ENCODE measurements around the gene UBE4B. TPM values are rescaled to one million over a fixed set of nuclear protein-coding genes. Genes with fewer than 3 reads are reported as not detected.

UBE4B gene
- total and polyA plus RNA-seq, 10 of the 15 experiments (the other 5 are each of a cell fraction or from before 2014, with no cell fraction given): 2.9 to 32.6 (median 20.7) TPM

DNA sequence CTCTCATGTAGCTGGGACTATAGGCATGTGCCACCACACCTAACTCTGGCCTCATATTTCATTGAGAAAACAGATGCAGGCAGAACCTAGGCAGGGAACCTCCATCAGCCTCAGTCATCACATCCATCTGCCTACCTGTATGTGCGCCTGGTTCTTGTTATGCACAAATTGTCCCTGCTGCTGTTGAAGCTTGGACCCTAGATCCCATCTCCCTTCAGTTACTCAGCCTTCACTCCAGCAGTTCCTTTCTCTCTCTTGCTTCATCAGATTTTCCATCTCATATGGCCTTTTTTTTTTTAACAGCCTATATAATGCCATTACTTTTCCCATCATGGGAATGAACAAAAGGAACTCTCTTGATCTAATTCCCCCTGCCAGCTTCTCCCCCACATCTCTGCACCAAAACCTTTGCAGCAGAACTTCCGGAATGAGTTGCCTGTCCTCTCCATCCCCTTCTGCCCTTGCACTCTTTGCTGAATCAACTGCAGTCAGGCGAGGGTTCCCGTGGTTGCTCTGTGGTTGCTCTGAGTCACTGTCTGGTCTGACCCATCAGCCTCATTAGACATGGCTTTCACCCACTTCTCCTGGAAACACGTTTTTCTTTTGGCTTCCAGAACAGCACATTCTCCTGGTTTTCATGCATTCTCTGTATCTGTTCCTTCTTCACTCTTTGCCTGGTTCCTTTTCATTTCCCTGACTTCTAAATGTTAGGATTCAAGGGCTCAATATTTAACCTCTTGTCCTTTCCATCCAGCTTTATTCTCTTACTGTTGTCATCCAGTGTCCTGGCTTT, 41.5 kb downstream of the UBE4B start (continued):
- TF ChIP-seq JUNB (IDR thresholded peaks at IDR 0.05): peak; percentile 40; the same call in 1 of the 2 replicates
- TF ChIP-seq MXI1 (IDR thresholded peaks at IDR 0.05; ENCODE audit: low read depth, low read length): no peak
- TF ChIP-seq NR2F1 (conservative IDR thresholded peaks at IDR 0.05): peak; percentile 57
- no peak for TF ChIP-seq HDAC2 (IDR thresholded peaks at IDR 0.05)
- TF ChIP-seq HCFC1 (IDR thresholded peaks at IDR 0.05; ENCODE audit: low read length): no peak
- no peak for TF ChIP-seq MTA3 (IDR thresholded peaks at IDR 0.05; ENCODE audit: borderline replicate concordance, low read length)
- no peak for TF ChIP-seq ESRRA (IDR thresholded peaks at IDR 0.05; ENCODE audit: low read length)
- peak; percentile 18 to 30; a peak in 1 of 4 replicates for TF ChIP-seq IKZF2 (IDR thresholded peaks at IDR 0.05)
- no peak for TF ChIP-seq STAT3 (IDR thresholded peaks at IDR 0.05; ENCODE audit: low read depth, low read length)
- no peak for TF ChIP-seq MLLT1 (IDR thresholded peaks at IDR 0.05)
- TF ChIP-seq IKZF1 (conservative IDR thresholded peaks at IDR 0.05): 0 out of 2 replicates have a peak, but pooled peaks have one; percentile 39
- TF ChIP-seq FOS (IDR thresholded peaks at IDR 0.05; ENCODE audit: borderline replicate concordance, extremely low read depth, insufficient read length): no peak
- TF ChIP-seq, protein P1, sequence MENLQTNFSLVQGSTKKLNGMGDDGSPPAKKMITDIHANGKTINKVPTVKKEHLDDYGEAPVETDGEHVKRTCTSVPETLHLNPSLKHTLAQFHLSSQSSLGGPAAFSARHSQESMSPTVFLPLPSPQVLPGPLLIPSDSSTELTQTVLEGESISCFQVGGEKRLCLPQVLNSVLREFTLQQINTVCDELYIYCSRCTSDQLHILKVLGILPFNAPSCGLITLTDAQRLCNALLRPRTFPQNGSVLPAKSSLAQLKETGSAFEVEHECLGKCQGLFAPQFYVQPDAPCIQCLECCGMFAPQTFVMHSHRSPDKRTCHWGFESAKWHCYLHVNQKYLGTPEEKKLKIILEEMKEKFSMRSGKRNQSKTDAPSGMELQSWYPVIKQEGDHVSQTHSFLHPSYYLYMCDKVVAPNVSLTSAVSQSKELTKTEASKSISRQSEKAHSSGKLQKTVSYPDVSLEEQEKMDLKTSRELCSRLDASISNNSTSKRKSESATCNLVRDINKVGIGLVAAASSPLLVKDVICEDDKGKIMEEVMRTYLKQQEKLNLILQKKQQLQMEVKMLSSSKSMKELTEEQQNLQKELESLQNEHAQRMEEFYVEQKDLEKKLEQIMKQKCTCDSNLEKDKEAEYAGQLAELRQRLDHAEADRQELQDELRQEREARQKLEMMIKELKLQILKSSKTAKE (IDR thresholded peaks at IDR 0.05; ENCODE audit: low read depth, poor library complexity, severe bottlenecking): peak; percentile 21
- TF ChIP-seq, protein P2, sequence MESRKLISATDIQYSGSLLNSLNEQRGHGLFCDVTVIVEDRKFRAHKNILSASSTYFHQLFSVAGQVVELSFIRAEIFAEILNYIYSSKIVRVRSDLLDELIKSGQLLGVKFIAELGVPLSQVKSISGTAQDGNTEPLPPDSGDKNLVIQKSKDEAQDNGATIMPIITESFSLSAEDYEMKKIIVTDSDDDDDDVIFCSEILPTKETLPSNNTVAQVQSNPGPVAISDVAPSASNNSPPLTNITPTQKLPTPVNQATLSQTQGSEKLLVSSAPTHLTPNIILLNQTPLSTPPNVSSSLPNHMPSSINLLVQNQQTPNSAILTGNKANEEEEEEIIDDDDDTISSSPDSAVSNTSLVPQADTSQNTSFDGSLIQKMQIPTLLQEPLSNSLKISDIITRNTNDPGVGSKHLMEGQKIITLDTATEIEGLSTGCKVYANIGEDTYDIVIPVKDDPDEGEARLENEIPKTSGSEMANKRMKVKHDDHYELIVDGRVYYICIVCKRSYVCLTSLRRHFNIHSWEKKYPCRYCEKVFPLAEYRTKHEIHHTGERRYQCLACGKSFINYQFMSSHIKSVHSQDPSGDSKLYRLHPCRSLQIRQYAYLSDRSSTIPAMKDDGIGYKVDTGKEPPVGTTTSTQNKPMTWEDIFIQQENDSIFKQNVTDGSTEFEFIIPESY (IDR thresholded peaks at IDR 0.05): no peak
- TF ChIP-seq, protein P3, sequence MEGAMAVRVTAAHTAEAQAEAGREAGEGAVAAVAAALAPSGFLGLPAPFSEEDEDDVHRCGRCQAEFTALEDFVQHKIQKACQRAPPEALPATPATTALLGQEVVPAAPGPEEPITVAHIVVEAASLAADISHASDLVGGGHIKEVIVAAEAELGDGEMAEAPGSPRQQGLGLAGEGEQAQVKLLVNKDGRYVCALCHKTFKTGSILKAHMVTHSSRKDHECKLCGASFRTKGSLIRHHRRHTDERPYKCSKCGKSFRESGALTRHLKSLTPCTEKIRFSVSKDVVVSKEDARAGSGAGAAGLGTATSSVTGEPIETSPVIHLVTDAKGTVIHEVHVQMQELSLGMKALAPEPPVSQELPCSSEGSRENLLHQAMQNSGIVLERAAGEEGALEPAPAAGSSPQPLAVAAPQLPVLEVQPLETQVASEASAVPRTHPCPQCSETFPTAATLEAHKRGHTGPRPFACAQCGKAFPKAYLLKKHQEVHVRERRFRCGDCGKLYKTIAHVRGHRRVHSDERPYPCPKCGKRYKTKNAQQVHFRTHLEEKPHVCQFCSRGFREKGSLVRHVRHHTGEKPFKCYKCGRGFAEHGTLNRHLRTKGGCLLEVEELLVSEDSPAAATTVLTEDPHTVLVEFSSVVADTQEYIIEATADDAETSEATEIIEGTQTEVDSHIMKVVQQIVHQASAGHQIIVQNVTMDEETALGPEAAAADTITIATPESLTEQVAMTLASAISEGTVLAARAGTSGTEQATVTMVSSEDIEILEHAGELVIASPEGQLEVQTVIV (IDR thresholded peaks at IDR 0.05; ENCODE audit: borderline replicate concordance, partially characterized antibody): no peak
- no peak for TF ChIP-seq ATF7 (IDR thresholded peaks at IDR 0.05; ENCODE audit: low read depth)
- no peak for TF ChIP-seq POLR2AphosphoS5 (IDR thresholded peaks at IDR 0.05; ENCODE audit: low read length)
- TF ChIP-seq MYC (IDR thresholded peaks at IDR 0.05; ENCODE audit: insufficient read depth, insufficient read length, insufficient replicate concordance, low read length, severe bottlenecking): no peak
